HL-60/S4 treated with retinoic acid at 250 ng/mL for 4 days and 3 days (cell line): ENCODE results near the gene TRAF6.

Experiments used
- in situ Hi-C: fragments of 300-500 bp; cut with MboI; formaldehyde crosslinking; loops from 2 replicates; pipeline ENCODE4 v1.7.0; 2022; ENCODE audit warnings: low sequenced_read_pairs

Gene TRAF6

DNA sequence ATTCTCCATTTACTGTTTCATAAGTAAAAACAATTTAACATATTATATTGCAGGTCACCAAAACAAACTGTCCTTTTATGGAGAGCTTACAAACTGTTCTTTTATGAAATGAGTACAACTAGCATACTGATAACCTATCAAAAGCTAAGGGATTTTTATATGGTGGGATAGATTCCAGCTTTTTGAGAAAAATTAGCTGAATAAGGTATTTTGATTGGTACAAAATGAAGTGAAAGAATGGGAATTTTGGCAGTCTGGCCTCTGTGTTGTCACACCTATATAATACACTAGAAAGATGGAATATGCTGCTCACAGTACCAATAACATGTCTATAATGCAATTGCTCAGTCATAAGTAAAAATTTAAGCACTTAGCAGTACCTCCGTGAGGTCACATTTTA is 11.4 kb downstream of the TRAF6 start:
- in situ Hi-C loops, result loop anchor here (10.0 to 25.0 kb wide), 3 partner anchors 204 to 886 kb away; partner anchors contain the start of genes FJX1 and PRR5L

DNA sequence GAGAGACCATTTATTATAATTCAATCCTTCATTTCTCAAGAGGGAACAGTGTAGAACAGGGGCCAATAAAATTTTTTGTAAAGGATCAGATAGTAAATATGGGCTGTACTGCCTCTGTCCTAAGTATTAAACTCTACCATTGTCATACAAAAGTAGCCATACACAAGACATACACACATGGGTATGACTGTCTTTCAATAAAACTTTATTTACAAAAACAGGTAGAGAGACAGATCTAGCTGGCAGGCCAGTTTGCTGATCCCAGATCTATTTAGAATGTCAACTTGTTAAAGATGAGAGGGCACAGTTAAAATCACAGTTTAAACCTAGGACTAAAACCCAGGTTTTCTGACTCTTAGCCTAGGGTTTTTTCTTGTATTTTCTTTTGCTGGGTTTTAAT is 16.7 kb downstream of the TRAF6 start:
- in situ Hi-C loops, result loop anchor here (10.0 to 25.0 kb wide), 3 partner anchors 199 to 881 kb away; partner anchors contain the start of genes FJX1 and PRR5L

DNA sequence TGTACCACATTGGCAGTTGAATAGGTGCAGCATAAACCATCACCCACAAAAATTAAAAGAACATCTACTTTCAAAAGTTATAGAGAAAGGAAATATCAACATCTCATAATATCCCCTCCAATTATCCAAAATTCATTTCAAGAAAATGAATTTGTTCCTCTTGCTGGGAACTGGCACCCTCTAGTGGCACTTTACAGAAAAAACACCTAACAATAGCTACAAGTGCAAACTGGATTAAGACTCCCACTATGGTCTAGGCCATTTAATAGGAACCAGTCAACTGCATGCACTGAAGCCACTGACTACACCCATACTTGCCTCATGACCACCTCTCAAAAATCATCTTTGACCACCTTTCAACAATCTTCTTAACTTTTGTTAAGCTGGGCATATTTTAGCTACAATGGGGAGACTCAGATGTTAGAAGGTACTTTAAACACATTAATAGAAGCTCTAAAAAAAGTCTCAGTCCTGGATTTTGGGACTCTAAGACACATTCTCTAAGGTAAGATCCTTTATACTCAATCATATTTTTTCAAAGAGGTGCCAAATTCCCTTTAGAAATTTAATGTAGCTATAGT is 17.3 kb downstream of the TRAF6 start:
- in situ Hi-C loops, result loop anchor here (10.0 to 25.0 kb wide), 3 partner anchors 198 to 881 kb away; partner anchors contain the start of genes FJX1 and PRR5L

DNA sequence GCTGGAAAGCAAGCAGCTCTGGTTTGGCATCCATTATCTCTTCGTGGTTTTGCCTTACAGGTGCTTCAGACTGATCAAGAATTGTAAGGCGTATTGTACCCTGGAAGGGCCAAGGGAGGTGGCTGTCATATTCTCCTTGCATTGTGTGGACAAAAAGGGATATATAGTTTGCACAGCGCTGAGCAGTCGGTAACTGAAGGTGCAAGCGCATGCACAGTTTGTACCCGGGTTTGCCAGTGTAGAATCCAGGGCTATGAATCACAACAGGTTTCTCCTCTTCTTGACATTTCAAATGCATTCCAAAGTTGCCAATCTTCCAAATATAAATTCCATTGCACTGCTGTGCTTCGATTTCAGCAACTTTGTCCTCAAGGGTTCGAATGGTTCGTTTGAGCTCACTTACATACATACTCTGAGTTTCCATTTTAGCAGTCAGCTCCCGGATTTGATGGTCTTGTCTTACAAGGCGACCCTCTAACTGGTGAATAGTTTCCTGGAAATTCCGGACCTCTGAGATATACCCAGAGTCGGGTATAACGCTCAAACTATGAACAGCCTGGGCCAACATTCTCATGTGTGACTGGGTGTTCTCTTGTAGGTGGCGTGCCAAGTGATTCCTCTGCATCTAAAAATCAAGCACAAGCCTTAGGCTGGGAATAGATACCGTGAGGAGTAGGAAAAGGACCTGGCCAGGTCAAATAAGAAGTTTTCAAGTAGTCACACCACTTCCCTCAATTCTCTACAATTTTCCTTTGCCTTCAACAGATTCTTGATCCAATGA is 19.9 kb downstream of the TRAF6 start:
- in situ Hi-C loops, result loop anchor here (10.0 to 25.0 kb wide), 3 partner anchors 195 to 878 kb away; partner anchors contain the start of genes FJX1 and PRR5L

DNA sequence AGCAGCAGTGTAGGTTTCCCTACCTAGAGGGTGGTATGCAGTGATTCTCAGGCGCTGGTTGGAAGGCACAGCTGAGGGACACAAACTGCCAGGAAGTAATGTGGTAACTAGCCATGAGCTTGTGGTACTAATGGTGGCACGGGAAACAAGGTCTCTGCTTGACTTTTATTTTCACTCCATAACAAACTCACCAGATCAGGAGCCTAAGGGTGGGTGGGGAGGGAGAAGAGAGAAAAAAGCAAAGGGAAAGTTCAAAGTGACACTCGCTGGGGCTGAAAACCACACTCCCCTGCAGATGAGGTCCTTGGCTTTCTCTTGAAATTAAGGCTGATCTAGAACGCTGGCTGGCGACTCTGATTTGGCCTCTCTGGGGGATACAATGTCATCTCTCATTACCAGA is 22.0 kb downstream of the TRAF6 start:
- in situ Hi-C loops, result loop anchor here (25.0 kb wide), 2 partner anchors 451 to 876 kb away; partner anchors contain the start of gene FJX1

DNA sequence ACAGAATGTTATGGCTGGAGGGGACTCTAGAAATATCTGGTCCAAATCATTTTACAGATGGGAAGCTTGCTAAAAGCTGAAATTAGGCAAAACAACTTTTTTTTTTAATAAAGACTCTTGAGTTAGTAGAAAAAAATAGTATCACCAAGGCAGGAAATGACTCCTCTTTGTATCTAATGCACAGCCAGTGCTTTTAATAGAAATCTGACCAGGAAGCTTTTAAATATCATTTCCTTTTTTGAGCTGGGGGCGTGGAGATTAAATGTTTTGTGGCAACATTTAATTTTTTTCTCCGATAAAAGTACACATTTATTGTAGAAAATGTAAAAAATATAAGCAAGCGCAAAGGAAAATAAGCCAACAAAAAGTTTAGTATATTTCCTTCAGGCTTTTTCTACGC is 22.5 kb downstream of the TRAF6 start:
- in situ Hi-C loops, result loop anchor here (25.0 kb wide), 2 partner anchors 450 to 875 kb away; partner anchors contain the start of gene FJX1

GRCh38 chr11:36485298-36486002 is 24.6 kb downstream of the TRAF6 start:
- in situ Hi-C loops, result loop anchor here (25.0 kb wide), 2 partner anchors 448 to 873 kb away; partner anchors contain the start of gene FJX1

DNA sequence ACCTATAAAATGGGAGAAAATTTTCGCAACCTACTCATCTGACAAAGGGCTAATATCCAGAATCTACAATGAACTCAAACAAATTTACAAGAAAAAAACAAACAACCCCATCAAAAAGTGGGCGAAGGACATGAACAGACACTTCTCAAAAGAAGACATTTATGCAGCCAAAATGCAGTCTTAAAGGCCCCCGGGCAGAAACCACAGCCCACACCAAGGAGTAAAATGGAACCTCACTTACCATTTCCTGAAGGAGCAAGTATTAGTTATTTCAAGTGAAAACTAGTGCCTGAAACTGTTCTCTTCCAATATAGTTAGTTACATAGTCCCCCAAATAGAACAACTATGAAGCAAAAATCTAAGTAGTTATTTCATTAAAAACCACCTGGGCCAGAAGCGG is 27.0 kb downstream of the TRAF6 start:
- in situ Hi-C loops, result loop anchor here (25.0 kb wide), 2 partner anchors 446 to 871 kb away; partner anchors contain the start of gene FJX1

- in situ Hi-C loops, result loop anchor here (25.0 kb wide), 2 partner anchors 444 to 869 kb away; partner anchors contain the start of gene FJX1
Measured at GRCh38 chr11:36480833-36481232, 29.2 kb downstream of the TRAF6 start.

DNA sequence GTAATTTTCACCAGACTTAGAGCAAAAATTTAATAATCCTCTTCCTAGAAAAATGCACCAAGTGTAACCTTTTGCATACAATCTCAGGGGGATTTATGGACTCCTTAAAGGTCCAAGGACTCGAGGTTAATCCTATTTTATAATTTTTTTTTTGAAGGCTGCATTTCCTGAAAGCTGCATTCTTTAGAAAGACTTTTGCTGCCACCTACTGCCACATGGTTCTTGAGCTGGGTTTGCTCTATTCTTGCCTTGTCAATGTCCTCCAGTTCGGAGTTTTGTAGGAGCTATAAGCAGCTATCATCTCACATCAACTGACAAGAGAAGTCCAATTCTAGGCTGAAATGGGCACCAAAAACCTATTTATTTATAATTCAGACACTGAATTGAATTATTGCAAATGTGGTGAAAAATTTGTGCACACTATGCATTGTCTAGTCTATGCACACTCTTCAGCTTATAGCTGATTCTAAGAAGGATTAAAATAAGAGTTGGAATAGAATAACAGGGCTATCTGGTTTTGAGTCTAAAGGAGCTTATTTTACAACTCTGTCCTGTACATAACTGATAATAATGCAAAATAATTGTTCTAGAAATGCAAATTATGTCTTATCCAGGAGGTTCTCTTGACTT is 31.3 kb downstream of the TRAF6 start:
- in situ Hi-C loops, result loop anchor here (25.0 kb wide), 2 partner anchors 442 to 867 kb away; partner anchors contain the start of gene FJX1

GRCh38 chr11:36475192-36475591 is 34.9 kb downstream of the TRAF6 start:
- in situ Hi-C loops, result loop anchor here (25.0 kb wide), 2 partner anchors 438 to 863 kb away; partner anchors contain the start of gene FJX1

DNA sequence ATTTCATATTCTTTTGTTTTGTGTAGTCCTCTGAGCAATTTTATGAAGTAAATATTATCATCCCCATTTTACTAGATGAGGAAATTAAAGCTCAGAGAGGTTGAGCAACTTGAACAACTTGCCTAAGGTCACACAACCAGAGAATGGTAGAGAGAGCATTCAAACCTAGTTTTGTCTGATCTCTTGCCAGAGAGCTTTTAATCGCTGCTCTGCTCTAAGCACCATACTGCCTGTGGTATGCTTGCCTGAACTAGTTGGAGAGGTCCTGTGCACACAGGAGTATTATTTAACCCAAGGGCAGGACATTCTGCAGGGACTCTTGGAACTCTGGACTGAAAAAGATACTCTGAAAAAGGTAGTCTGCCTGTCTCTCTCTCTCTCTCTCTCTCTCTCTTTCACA is 38.5 kb downstream of the TRAF6 start:
- in situ Hi-C loops, result no loop called here

DNA sequence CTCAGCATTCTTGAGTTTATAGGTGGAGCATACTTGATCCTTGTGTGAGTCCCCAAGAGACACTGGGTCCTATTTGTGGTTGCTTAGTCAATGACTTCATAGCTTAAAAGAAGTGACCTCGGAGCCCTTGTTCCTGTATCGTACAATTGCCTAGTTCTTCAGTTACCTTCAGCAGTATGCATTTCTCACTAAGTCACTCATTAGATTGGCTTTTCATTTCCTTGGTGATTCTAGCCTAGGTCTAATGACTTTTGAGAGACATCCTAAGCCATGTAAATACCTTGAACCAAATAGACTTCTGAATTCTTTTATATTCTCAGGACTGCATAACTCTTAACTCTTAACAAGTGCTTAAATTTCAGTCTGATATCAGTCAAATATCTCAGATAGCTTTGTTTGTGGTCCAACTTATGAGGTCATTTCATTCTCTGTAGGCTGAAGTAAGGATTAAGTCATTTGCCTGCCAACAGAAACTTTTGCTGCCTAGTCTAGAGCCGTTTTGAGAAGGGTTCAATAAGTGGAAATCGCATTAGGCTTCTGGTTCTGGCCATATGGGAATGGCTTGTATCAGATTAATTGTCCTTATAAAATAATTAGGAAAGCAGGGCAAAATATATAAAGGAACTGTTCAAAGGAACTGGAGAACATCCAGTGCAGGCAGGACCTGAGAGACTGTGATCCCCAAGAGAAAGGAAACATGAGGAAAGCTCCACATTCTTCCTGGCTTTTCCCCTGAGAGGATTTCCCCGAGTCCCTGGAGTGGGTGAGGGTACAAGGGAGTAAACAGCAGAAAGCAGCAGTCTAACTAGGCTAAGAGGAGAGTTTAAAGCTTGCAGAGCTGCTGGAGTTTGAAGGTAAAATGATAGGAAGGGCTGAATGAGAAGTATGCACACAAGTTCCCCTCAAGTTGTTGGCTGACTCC is 39.9 kb downstream of the TRAF6 start:
- in situ Hi-C loops, result no loop called here

- in situ Hi-C loops, result no loop called here
Measured at GRCh38 chr11:36469063-36469462, 41.0 kb downstream of the TRAF6 start.

DNA sequence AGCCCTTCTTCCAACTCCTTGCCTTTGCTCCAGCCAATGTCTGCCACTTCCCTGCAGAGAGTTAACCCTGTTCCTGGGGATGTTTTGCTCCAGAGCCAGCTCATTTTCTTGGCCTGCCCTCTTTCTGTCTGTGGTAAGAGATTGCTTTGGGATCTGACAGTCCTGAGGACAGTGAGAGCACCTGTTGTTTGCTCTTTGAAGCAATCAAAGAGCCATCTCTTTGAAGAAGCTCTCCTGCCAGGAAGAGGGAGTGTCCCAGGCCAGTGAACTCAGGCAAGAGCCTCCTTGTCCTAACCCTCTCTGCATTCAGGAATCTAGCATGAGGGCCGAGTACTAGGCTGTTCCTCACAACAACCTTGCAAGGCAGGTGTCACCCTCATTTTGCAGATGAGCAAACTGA is 42.2 kb downstream of the TRAF6 start:
- in situ Hi-C loops, result no loop called here

DNA sequence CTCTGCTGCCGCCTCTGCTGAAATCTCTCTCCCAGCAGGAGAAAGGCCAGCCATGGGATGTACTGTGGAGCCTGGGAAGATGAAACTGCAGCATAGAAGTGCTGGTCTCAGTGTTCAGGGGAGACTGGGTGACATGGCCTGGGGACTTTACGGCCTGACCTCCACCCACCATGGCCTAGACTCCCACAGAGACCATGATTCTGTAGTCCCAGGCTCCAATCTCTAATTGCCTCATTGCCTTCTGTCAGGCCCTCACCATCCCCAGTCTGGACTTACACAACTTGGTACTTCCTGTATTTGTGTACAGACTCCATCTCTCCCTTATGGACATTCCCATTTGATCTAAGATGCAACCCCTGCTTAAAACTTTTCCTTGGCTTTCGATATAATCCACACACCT is 43.1 kb downstream of the TRAF6 start:
- in situ Hi-C loops, result no loop called here

- in situ Hi-C loops, result no loop called here
Measured at GRCh38 chr11:36465449-36466163, 44.5 kb downstream of the TRAF6 start.

DNA sequence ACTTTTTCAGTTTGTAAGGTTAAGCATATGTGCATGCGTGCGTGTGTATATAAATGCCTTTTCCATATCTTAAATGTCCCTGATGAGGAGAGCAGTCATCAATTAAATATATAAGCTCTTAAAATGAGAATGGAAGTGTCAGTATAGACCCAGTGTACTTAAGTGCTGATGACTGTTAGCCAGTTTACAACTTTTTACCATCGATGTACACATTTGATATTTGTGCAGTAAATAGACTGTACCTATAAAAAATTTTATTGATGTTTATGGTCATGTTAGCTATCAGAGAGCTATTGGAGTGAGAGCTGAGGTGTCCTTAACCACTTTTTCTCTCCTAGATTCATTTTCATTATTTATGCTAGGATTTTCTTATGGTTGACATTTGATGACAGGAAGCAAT is 45.4 kb downstream of the TRAF6 start:
- in situ Hi-C loops, result no loop called here

DNA sequence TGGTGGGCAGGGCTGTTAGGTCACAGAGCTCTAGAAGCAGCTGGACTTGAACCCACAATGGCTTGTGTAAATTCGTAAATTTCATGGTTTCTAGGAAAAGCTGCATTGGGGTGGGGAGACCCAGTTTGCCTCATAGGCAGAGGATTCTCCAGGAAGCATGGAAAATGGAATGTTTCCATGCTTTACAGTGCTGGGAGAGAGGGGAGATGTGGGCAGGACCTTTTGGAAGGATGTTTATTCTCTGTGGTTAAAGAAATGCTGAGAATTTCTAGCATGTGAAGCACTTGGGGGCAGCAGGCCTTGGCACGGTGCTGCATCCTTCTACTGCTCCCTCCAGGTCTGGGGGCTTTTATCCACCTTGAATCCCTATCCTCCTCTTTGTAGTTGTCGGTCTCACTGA is 46.3 kb downstream of the TRAF6 start:
- in situ Hi-C loops, result no loop called here
